ENCODE measurements around the gene C9orf50. TPM values are rescaled to one million over a fixed set of nuclear protein-coding genes. Genes with fewer than 3 reads are reported as not detected.

C9orf50 gene
- total RNA-seq, 1 donor from 2014 or later = not detected

DNA sequence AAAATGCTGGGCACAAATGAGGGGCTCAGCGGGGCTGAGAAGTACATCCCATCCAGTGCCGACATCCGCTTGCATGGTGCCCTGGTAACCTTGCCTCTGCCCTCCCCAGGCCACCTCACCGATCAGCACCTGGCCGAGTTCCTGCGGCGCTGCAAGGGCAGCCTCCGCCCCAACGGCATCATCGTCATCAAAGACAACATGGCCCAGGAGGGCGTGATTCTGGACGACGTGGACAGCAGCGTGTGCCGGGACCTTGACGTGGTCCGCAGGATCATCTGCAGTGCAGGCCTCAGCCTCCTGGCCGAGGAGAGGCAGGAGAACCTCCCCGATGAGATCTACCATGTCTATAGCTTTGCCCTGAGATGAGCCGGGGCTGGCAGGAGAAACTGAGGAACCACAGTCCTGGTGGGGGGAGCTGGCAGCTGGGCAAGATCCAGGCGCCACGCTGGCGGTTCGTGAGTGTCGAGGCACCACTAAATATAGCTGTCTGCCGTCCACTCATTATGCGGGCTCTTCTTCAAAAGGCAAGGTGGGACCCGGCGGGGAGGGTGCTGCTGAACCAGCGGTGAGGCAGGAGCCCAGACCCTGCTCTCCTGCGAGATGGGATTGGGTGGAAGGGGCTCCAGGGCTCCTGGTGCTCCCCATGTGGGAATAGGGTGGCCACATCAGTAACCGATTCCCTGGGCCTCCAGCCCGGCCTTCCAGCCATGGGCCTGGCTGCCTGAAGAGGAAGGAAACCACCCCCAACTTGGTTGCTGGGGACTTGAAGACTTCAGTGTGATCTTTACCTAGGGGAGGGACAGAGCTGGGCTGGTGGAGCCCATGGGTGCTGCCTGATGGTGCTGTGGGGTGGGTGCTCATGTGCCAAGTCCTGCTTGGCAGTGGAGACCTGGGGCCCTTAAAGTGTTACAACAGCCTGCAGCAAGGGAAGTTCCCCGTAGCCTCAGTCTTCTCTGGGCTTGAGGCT is 14.5 kb upstream of the C9orf50 start:
- Mint-ChIP-seq H3K27ac (ENCODE audit: unreplicated experiment) (no peak overlapping the region), H3K36me3 (ENCODE audit: unreplicated experiment) (peaks cover 24% of the 10 kb centered on the region), H3K9me3 (ENCODE audit: unreplicated experiment) (no peaks in the 10 kb centered on the region), H3K27me3 (ENCODE audit: unreplicated experiment) (no peaks in the 10 kb centered on the region), H3K4me3 (ENCODE audit: unreplicated experiment) (no peak overlapping the region), H3K4me1 (ENCODE audit: unreplicated experiment) (peaks cover 29% of the 10 kb centered on the region)
- no peak for DNase-seq (ENCODE audit: extremely low spot score, unreplicated experiment)
- TF ChIP-seq, protein P1, sequence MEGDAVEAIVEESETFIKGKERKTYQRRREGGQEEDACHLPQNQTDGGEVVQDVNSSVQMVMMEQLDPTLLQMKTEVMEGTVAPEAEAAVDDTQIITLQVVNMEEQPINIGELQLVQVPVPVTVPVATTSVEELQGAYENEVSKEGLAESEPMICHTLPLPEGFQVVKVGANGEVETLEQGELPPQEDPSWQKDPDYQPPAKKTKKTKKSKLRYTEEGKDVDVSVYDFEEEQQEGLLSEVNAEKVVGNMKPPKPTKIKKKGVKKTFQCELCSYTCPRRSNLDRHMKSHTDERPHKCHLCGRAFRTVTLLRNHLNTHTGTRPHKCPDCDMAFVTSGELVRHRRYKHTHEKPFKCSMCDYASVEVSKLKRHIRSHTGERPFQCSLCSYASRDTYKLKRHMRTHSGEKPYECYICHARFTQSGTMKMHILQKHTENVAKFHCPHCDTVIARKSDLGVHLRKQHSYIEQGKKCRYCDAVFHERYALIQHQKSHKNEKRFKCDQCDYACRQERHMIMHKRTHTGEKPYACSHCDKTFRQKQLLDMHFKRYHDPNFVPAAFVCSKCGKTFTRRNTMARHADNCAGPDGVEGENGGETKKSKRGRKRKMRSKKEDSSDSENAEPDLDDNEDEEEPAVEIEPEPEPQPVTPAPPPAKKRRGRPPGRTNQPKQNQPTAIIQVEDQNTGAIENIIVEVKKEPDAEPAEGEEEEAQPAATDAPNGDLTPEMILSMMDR (IDR thresholded peaks at IDR 0.05) = no peak

DNA sequence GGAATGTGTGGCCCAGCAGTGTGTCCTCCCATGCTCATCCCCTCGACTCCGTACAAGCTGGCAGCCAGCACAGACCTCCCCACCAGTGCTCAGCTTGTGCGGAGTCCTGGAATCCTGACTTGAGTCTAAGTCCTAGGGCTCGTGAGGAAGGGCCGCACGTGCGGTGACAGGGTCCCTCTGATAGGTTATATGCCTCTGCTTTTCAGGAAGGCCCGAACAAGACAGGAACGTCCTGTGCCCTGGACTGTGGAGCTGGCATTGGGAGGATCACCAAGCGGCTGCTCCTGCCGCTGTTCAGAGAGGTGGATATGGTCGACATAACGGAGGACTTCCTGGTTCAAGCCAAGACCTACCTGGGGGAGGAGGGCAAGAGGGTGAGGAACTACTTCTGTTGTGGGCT is 12.9 kb upstream of the C9orf50 start:
- H3K4me3 Mint-ChIP-seq (ENCODE audit: unreplicated experiment) = no peak overlapping the region

DNA sequence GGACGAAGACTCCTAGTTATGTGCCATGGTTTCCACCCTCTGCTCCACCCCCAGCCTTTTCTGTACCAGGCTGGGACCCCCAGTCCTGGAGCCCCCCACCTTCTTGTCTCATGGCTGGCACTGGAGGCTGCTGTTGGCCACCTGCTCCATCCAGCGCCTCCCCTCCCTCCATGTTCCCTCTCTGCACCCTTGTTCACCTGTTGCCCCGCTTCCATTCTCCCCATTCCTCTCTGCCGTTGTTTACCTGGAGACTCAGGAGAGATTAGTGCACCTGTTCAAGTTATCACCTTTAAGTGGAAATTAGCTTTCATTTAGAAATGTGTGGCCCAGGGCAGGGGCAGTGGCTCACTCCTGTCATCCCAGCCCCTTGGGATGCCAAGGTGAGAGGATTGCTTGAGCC is 12.3 kb upstream of the C9orf50 start:
- TF ChIP-seq, protein P1 (IDR thresholded peaks at IDR 0.05) = no peak
- no peaks in the 10 kb centered on the region for H3K27me3 Mint-ChIP-seq (ENCODE audit: unreplicated experiment)
- peaks cover 27% of the 10 kb centered on the region for H3K36me3 Mint-ChIP-seq (ENCODE audit: unreplicated experiment)
- DNase-seq (ENCODE audit: extremely low spot score, unreplicated experiment) = no peak
- no peak overlapping the region for H3K27ac Mint-ChIP-seq (ENCODE audit: unreplicated experiment)
- no peaks in the 10 kb centered on the region for H3K9me3 Mint-ChIP-seq (ENCODE audit: unreplicated experiment)
- peaks cover 41% of the 10 kb centered on the region for H3K4me1 Mint-ChIP-seq (ENCODE audit: unreplicated experiment)
- no peak overlapping the region for H3K4me3 Mint-ChIP-seq (ENCODE audit: unreplicated experiment)

More for the DNA sequence above, 12.9 kb upstream of the C9orf50 start:
- Mint-ChIP-seq H3K9me3 (ENCODE audit: unreplicated experiment) (no peaks in the 10 kb centered on the region), H3K4me1 (ENCODE audit: unreplicated experiment) (peaks cover 35% of the 10 kb centered on the region), H3K27ac (ENCODE audit: unreplicated experiment) (no peak overlapping the region), H3K36me3 (ENCODE audit: unreplicated experiment) (peaks cover 27% of the 10 kb centered on the region), H3K27me3 (ENCODE audit: unreplicated experiment) (no peaks in the 10 kb centered on the region)
- DNase-seq (ENCODE audit: extremely low spot score, unreplicated experiment) = no peak
- TF ChIP-seq, protein P1 (IDR thresholded peaks at IDR 0.05) = no peak

DNA sequence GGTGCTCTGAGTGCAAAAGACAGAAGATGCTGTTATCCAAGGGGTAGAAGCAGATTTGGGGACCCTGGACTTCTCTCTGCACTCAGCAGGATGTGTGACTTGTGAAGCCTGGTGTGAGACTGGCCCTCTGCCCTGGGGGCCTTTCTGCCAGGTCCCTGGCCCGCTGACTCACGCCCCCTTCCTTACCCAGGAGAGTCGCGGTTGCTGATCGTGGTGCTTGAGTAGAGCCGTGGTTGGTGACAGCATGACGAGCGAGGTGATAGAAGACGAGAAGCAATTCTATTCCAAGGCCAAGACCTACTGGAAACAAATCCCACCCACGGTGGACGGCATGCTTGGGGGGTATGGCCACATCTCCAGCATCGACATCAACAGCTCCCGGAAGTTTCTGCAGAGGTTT is 11.6 kb upstream of the C9orf50 start:
- Mint-ChIP-seq H3K27me3 (ENCODE audit: unreplicated experiment) (no peaks in the 10 kb centered on the region), H3K9me3 (ENCODE audit: unreplicated experiment) (no peaks in the 10 kb centered on the region), H3K36me3 (ENCODE audit: unreplicated experiment) (peaks cover 21% of the 10 kb centered on the region)

DNA sequence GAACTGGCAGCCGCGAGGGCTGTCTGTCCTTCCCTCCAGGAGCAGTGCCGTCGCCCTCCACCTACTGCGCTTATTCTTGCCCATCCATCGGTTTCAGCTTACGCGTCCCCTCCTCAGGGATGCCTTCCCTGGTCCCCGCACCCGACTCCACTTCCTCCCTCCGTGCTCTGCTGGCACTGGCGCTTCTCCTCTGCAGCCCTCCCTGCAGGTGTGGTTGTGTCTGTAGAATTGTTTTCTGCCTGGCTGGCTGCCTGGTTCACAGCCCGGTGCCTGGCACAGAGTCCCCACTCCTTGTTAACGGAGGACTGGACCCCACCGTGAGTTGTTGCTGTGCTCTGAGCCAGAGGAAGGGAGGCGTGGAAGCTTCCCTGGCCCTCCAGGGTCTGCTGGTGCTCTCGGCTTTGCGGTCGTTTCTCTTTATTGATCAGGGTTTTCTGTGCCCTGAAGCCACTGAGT is 10.8 kb upstream of the C9orf50 start:
- Mint-ChIP-seq H3K27ac (ENCODE audit: unreplicated experiment) (peak overlapping the region; percentile 81), H3K4me1 (ENCODE audit: unreplicated experiment) (peaks cover 56% of the 10 kb centered on the region), H3K9me3 (ENCODE audit: unreplicated experiment) (no peaks in the 10 kb centered on the region), H3K36me3 (ENCODE audit: unreplicated experiment) (peaks cover 19% of the 10 kb centered on the region), H3K4me3 (ENCODE audit: unreplicated experiment) (no peak overlapping the region), H3K27me3 (ENCODE audit: unreplicated experiment) (no peaks in the 10 kb centered on the region)
- TF ChIP-seq, protein P1 (IDR thresholded peaks at IDR 0.05) = no peak
- DNase-seq (ENCODE audit: extremely low spot score, unreplicated experiment) = no peak

More for the DNA sequence above, 11.6 kb upstream of the C9orf50 start:
- Mint-ChIP-seq H3K27ac (ENCODE audit: unreplicated experiment) (peak overlapping the region; percentile 38), H3K4me3 (ENCODE audit: unreplicated experiment) (no peak overlapping the region), H3K4me1 (ENCODE audit: unreplicated experiment) (peaks cover 49% of the 10 kb centered on the region)
- DNase-seq (ENCODE audit: extremely low spot score, unreplicated experiment) = no peak
- TF ChIP-seq, protein P1 (IDR thresholded peaks at IDR 0.05) = no peak
